RWPE1 (cell line): ENCODE results near the gene C1QTNF12.

ENCODE experiments used
- CTCF ChIA-PET: fragments of 350-600 bp; sonication (Branson Sonifier 250); formaldehyde crosslinking; extraction: SDS; loops from one replicate; lab custom pipeline; 2021; lab: Yijun Ruan, JAX
- POLR2A ChIA-PET: fragments of 400-600 bp; formaldehyde crosslinking; extraction: SDS; loops from one replicate; lab custom pipeline; 2020; ENCODE audit warnings: antibody characterized with exemption; ENCODE audit not compliant: low non-redundant PET; lab: Yijun Ruan, JAX
- DNase-seq: peaks from one replicate; pipeline ENCODE4 v3.0.0; 2012; ENCODE audit warnings: low spot score
- H3K27ac ChIP-seq: fragments of 450-650 bp; 2 replicates; pipeline ENCODE4 v1.5.1; 2017
- TF ChIP-seq, protein P1 (sequence below): fragments of 450-650 bp; conservative IDR thresholded peaks from 2 replicates; pipeline ENCODE4 v1.5.1; 2017; ENCODE audit warnings: low read depth, mild to moderate bottlenecking

Gene C1QTNF12

DNA sequence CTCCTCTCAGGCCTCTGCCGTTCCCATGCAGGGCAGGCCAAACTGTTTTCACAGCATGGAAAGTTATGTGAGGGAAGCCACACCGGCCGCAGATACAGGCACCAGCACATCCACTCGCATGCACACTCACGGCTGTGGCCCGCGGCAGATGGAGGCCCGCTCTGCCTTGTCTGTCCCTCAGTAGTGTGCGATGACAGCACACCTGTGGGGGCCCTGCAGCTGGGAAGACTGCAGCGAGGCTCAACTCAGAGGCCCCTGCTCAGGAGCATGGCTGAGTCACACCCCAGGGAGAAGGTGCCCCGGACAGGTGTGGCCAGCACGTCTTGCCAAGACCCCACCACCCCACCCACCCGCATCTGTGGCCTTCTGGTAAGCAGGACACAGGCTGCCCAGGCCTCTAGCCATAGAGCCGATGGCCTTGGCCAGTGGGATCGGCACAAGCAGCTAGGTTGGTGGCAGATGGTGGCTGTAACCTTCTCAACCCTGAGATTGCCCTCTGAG, 28.5 kb upstream of the C1QTNF12 start:
- ChIA-PET CTCF (interaction anchor here (0.8 kb wide), 1 partner anchor 40 kb away, joined by 3 read pairs; no protein-coding TSS in a partner anchor), POLR2A (no interaction called here)
- no peak for DNase-seq
- H3K27ac ChIP-seq: peak overlapping the region; percentile 81
- TF ChIP-seq, protein P1, sequence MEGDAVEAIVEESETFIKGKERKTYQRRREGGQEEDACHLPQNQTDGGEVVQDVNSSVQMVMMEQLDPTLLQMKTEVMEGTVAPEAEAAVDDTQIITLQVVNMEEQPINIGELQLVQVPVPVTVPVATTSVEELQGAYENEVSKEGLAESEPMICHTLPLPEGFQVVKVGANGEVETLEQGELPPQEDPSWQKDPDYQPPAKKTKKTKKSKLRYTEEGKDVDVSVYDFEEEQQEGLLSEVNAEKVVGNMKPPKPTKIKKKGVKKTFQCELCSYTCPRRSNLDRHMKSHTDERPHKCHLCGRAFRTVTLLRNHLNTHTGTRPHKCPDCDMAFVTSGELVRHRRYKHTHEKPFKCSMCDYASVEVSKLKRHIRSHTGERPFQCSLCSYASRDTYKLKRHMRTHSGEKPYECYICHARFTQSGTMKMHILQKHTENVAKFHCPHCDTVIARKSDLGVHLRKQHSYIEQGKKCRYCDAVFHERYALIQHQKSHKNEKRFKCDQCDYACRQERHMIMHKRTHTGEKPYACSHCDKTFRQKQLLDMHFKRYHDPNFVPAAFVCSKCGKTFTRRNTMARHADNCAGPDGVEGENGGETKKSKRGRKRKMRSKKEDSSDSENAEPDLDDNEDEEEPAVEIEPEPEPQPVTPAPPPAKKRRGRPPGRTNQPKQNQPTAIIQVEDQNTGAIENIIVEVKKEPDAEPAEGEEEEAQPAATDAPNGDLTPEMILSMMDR: no peak

DNA sequence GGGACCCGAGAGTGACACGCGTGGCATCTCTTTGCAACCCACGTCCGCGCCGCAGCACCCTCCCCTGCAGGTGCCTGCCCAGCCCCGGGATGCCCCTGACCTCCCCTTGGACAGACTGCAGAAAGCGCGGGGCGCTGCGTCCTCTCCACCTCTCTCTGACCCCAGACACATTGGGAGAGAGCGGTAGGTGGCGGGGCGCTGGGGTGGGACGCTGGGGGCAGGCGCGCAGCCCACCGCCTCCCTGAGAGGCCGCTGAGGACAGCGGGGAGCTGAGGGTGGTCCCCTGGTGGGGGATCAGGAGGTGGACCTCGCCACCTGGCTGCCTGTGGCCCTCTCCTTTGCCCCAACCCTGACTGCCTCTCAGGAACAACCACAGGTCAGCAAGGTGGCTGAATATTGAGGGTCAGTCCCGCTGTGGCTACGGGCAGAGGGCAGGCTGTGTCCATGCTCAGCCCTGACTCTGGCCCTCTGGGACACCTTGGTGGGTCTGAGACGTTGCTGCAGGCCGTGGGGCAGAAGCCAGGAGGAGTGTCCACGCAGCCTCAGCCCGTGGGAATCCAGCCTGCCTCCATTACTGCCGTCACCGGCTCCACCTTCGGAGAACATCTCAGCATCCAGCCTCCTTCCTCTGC, 27.9 kb upstream of the C1QTNF12 start:
- no peak for DNase-seq
- ChIA-PET CTCF (interaction anchor here (0.8 kb wide), 1 partner anchor 24 kb away, joined by 5 read pairs; no protein-coding TSS in a partner anchor), POLR2A (interaction anchor here (0.5 kb wide), 1 partner anchor 77 kb away, joined by 10 read pairs; no protein-coding TSS in a partner anchor)
- H3K27ac ChIP-seq: peak overlapping the region; percentile 81
- TF ChIP-seq, protein P1: no peak

DNA sequence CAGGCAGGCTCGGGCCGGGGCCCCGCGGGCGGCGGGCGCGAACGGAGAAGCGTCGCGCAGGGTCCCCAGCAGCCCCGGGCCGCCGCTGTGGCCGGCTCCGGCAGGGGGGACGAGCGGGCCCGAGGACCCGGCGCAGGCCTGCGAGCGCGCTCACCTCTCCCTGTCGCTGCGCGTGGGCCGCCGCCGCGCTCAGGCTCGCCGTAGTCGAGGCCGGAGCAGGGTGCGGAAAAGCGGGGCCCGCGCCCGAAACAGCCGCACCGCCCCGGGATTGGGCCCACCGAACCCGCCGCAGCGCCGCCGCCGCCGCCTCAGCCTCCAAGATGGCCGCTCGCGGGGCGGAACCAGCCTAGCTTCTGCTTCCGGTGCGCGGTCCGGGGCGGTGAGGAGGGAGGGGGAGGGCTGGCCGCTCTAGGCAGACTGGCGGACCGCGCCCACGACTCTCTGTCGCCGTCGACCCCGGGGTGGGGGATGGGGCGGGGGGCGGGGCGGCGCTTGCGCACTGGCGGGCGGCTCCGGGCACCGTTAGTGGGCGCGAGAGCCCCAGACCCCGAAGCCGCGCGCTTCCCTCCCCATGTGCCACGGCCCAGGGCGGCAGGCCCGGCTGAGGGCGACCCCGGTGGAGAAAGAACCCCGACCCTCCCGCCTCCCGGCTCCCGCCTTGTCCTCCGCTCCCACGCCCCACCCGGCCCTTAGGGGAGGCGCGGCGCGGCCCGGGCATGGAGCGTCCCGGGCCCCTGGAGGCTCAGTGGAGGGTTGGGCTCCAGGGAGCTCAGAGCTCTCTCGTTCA, 27.2 kb upstream of the C1QTNF12 start, which contains the start of gene UBE2J2:
UBE2J2 (minus strand) TSS at position 343 of the 787 bp plus-strand sequence. CDS start 5,862 bp downstream, outside the sequence.
- H3K27ac ChIP-seq: peak within 1 kb of the TSS; percentile 81
- DNase-seq: peak; percentile 95
- CTCF ChIA-PET: interaction anchor here (0.8 kb wide), 1 partner anchor 23 kb away, joined by 5 read pairs; no protein-coding TSS in a partner anchor

DNA sequence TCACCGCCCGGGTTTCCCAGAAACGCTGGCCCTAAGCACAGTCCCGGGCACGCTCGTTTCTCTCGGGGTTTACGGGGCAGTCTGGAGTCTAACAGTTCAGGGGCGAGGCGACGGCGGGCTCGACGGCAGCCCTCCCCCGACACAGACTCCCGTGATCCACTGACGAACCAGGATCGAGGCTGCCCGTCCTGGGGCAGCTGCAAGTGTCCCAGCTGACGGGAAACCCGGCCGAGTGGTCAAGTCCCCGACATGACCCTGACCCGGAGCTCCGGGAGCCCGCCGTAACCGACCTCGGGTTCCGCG, 26.6 kb upstream of the C1QTNF12 start:
- H3K27ac ChIP-seq: peak overlapping the region; percentile 81
- CTCF ChIA-PET: no interaction called here
- no peak for DNase-seq
- POLR2A ChIA-PET: interaction anchor here (0.6 kb wide), 2 partner anchors 12 to 102 kb away, joined by 4 to 6 read pairs; no protein-coding TSS in a partner anchor
- TF ChIP-seq, protein P1: no peak

More for the DNA sequence above, 27.2 kb upstream of the C1QTNF12 start, which contains the start of gene UBE2J2:
- POLR2A ChIA-PET: interaction anchor here (0.5 to 0.6 kb wide), 3 partner anchors 12 to 102 kb away, joined by 4 to 10 read pairs (median 6); no protein-coding TSS in a partner anchor
- TF ChIP-seq, protein P1: no peak

DNA sequence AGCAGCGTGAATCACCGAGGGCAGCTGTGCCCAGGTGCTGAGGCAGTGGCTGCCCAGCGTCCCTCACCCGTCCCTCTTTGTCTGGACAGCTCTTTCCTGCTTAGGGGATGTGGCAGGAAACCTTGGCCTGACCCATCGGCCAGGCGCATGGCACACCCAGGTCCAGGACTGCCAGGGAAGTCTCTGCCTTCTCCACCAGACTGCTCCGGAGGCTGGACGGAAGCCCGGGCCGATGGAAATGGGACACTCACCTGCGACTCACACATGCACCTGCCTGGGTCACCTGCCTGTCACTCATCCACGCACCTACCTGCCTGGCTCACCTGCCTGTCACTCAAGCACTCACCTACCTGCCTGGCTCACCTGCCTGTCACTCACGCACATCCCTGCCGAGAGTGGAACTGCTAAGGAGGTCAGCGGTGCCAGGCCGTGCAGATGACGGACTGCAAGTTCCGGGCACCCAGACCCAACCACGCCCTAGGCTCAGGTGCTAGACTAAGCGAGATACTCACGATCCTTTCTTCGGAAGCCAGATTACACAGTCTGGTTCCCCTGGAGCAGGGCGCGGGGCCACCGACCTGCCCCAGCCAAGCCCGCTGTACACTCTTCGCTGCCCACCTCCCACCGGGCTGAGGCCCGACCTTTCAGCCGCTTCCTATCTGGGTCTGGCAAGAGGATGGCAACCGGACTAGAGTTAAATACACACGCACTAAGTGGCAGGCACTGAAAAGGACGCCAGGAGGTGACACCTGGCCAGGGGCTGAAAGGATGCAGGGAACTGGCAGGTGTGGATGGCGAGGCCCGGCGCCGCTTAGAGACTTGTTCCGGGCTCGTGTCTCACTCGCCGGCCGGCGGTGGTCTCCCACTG, 26.1 kb upstream of the C1QTNF12 start:
- POLR2A ChIA-PET: interaction anchor here (0.5 to 1.0 kb wide), 3 partner anchors 42 to 110 kb away, joined by 3 to 4 read pairs (median 3); no protein-coding TSS in a partner anchor
- no peak for DNase-seq
- TF ChIP-seq, protein P1: no peak
- peak overlapping the region; percentile 81 for H3K27ac ChIP-seq
- CTCF ChIA-PET: interaction anchor here (0.6 kb wide), 1 partner anchor 21 kb away, joined by 3 read pairs; no protein-coding TSS in a partner anchor
